DND-41 (cell line): ENCODE measurements around the gene BACH2.

Experiments
- EZH2 ChIP-seq: IDR thresholded peaks from 3 replicates; pipeline ENCODE4 v1.6.1; 2012; ENCODE audit warnings: borderline replicate concordance, low read depth, mild to moderate bottlenecking, moderate library complexity, low read length, inconsistent platforms; ENCODE audit not compliant: severe bottlenecking
- TF ChIP-seq, protein P1 (sequence below): IDR thresholded peaks from 2 replicates; pipeline ENCODE4 v1.5.1; 2012; ENCODE audit warnings: borderline replicate concordance, low read length, moderate library complexity, mild to moderate bottlenecking; ENCODE audit not compliant: poor library complexity, severe bottlenecking; ENCODE audit errors: extremely low read depth

DNA sequence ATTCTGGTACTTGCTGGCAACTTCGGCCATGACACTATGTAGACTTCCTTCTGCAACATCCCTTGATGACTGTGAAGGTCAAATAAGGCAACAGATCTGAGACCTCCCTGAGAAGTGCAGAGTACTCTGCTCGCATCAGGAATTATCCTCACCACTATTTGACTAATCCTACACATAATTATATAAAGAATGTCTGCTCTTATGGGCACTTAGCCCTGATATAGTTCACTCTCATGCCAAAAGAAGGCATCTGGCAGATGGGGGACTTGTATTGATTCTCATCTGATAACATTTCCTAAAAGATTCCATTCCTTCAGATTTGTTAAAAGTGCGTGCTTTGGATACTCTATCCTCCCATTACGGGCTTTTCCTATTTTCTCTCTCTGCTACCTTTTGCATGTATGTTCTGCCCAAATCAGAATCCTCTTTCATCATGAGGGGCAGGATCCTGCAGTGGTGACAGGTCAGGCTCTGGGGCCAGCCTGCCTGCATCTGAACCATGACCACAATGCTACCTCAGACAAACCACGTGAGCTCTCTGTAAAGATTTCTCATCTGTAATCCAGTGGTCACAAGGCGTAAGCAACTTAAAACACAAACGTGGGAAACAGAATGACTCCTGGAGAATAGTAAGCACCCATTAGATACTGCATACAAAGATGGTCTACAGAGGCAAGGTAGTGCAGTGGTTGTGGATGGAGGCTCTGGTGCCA is 268.4 kb downstream of the BACH2 start:
- TF ChIP-seq, protein P1, sequence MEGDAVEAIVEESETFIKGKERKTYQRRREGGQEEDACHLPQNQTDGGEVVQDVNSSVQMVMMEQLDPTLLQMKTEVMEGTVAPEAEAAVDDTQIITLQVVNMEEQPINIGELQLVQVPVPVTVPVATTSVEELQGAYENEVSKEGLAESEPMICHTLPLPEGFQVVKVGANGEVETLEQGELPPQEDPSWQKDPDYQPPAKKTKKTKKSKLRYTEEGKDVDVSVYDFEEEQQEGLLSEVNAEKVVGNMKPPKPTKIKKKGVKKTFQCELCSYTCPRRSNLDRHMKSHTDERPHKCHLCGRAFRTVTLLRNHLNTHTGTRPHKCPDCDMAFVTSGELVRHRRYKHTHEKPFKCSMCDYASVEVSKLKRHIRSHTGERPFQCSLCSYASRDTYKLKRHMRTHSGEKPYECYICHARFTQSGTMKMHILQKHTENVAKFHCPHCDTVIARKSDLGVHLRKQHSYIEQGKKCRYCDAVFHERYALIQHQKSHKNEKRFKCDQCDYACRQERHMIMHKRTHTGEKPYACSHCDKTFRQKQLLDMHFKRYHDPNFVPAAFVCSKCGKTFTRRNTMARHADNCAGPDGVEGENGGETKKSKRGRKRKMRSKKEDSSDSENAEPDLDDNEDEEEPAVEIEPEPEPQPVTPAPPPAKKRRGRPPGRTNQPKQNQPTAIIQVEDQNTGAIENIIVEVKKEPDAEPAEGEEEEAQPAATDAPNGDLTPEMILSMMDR = no peak
- no peak for TF ChIP-seq EZH2
